Endothelial cell of umbilical vein (primary cell): ENCODE data around the gene SPPL3. TPM values are rescaled to one million over a fixed set of nuclear protein-coding genes. Genes with fewer than 3 reads are reported as not detected.
A peak's percentile ranks its signal among the peaks of the same experiment; 100 is the strongest.

Experiments used
- BruUV-seq: library from RNA; stranded (reverse); fragments of 400-500 nt; replicated peaks from 2 replicates; lab custom pipeline; 2021; lab: Mats Ljungman, UMichigan
- CTCF ChIA-PET: fragments of 300-600, 350-600 bp; sonication (Branson Sonifier 250); formaldehyde crosslinking; loops from one replicate; lab custom pipeline; 2021; ENCODE audit warnings: antibody characterized with exemption, inconsistent platforms; lab: Charles Lee
- POLR2A ChIA-PET: fragments of 300-600, 350-600 bp; sonication (Branson Sonifier 250); formaldehyde crosslinking; loops from one replicate; lab custom pipeline; 2021; ENCODE audit warnings: antibody characterized with exemption, inconsistent platforms; lab: Charles Lee
- DNase-seq: peaks from one replicate; pipeline ENCODE4 v3.0.0-alpha.2; 2011; ENCODE audit warnings: low read depth, low spot score
- FAIRE-seq: peaks from 2 replicates; lab custom pipeline; 2011; peaks lifted over from hg19 to GRCh38; lab: Jason Lieb, UNC
- H2AFZ ChIP-seq: 2 replicates; pipeline ENCODE4 v1.6.0; 2012; ENCODE audit warnings: low read depth, low read length, control low read depth, inconsistent platforms
- H3K27ac ChIP-seq: 2 replicates; pipeline ENCODE4 v1.5.1; 2011; ENCODE audit warnings: low read depth, mild to moderate bottlenecking, control low read depth, low read length, moderate library complexity; ENCODE audit not compliant: insufficient read depth
- H3K27me3 ChIP-seq, 2 experiments: 2 replicates each; pipeline versions ENCODE4 v1.6.0 to v1.6.1; 2011; ENCODE audit warnings: low read length in 2 of 2, mixed read lengths in 1 of 2; ENCODE audit not compliant: control insufficient read depth in 2 of 2, insufficient read depth in 2 of 2
- H3K36me3 ChIP-seq, 2 experiments: 2 replicates in 1 of 2; 3 replicates in 1 of 2; pipeline ENCODE4 v1.5.1; 2011; ENCODE audit warnings: low read length in 2 of 2, mild to moderate bottlenecking in 1 of 2, moderate library complexity in 1 of 2; ENCODE audit not compliant: control insufficient read depth in 2 of 2, insufficient read depth in 2 of 2; ENCODE audit errors: extremely low read depth in 1 of 2
- H3K4me1 ChIP-seq: 3 replicates; pipeline ENCODE4 v1.5.1; 2011; ENCODE audit warnings: mild to moderate bottlenecking, low read length; ENCODE audit not compliant: control insufficient read depth, insufficient read depth; ENCODE audit errors: extremely low read depth
- H3K4me2 ChIP-seq: 2 replicates; pipeline ENCODE4 v1.6.1; 2011; ENCODE audit warnings: low read length, control low read depth, mixed read lengths; ENCODE audit not compliant: insufficient read depth
- H3K4me3 ChIP-seq, 3 experiments: fragments of 200-600 bp in 1 of 3; sonication (generic), shearing (Covaris generic) in 1 of 3; replicated peaks in 1 of 3; 2 replicates each; pipeline ENCODE4 v1.5.1; 2011 to 2016; ENCODE audit warnings: control low read depth in 3 of 3, low read length in 3 of 3, mild to moderate bottlenecking in 2 of 3, inconsistent platforms in 1 of 3, low read depth in 1 of 3, moderate library complexity in 1 of 3; ENCODE audit not compliant: insufficient read depth in 1 of 3
- H3K79me2 ChIP-seq: 2 replicates; pipeline ENCODE4 v1.6.0; 2012; ENCODE audit warnings: low read length, inconsistent platforms; ENCODE audit not compliant: control insufficient read depth, insufficient read depth
- H3K9ac ChIP-seq: replicated peaks from 2 replicates; pipeline ENCODE3; 2011; ENCODE audit warnings: low read length, control low read depth; ENCODE audit not compliant: insufficient read depth; ENCODE audit errors: extremely low read depth
- H3K9me1 ChIP-seq: replicated peaks from 3 replicates; pipeline ENCODE4 v1.6.0; 2011; ENCODE audit warnings: mild to moderate bottlenecking, low read length; ENCODE audit not compliant: control insufficient read depth, insufficient read depth; ENCODE audit errors: extremely low read depth
- H3K9me3 ChIP-seq: replicated peaks from 2 replicates; pipeline ENCODE4 v1.5.1; 2012; ENCODE audit warnings: low read length, inconsistent platforms; ENCODE audit not compliant: control insufficient read depth, insufficient read depth
- H4K20me1 ChIP-seq: replicated peaks from 2 replicates; pipeline ENCODE3; 2011; ENCODE audit warnings: mild to moderate bottlenecking, low read length; ENCODE audit not compliant: control insufficient read depth, insufficient read depth; ENCODE audit errors: extremely low read depth
- FOS ChIP-seq: IDR thresholded peaks from 2 replicates; pipeline ENCODE4 v1.6.1; 2011; ENCODE audit warnings: mild to moderate bottlenecking, low read length, moderate library complexity, borderline replicate concordance; ENCODE audit not compliant: insufficient read depth
- JUN ChIP-seq: IDR thresholded peaks from 2 replicates; pipeline ENCODE4 v1.6.1; 2011; ENCODE audit warnings: borderline replicate concordance, low read depth; ENCODE audit not compliant: insufficient read length, insufficient read depth
- MAX ChIP-seq: IDR thresholded peaks from 2 replicates; pipeline ENCODE4 v1.6.1; 2011; ENCODE audit not compliant: insufficient read depth, insufficient read length
- POLR2A ChIP-seq: IDR thresholded peaks from 2 replicates; pipeline ENCODE4 v1.6.1; 2012; ENCODE audit warnings: low read depth, mild to moderate bottlenecking, control low read depth, low read length
- POLR2AphosphoS5 ChIP-seq: IDR thresholded peaks from 2 replicates; pipeline ENCODE4 v1.6.1; 2012; ENCODE audit warnings: low read depth, mild to moderate bottlenecking, control low read depth, low read length, moderate library complexity; ENCODE audit not compliant: insufficient read depth
- dilution Hi-C: fragments of 300-500 bp; cut with MboI; formaldehyde crosslinking; loops from one replicate; pipeline ENCODE4 v1.15.0; 2019; ENCODE audit warnings: low sequenced_read_pairs; ENCODE audit not compliant: extremely low pct_ligation_motif_present
- intact Hi-C: fragments of 100-400 bp; cut with micrococcal nuclease; formaldehyde crosslinking; loops from one replicate; pipeline ENCODE4 v1.10.0; 2022
- polyA plus RNA-seq, 4 experiments: library from polyadenylated mRNA; depleted of rRNA in 3 of 4; stranded (reverse) in 3 of 4; unstranded in 1 of 4; fragments of >200 nt; gene quantifications; 2 replicates each; pipeline versions ENCODE4 v1.2.1 to v1.2.3, GENCODE V29; 2011 to 2012; ENCODE audit warnings: missing spikeins in 1 of 4
- total RNA-seq: library from RNA; stranded (reverse); gene quantifications from 2 replicates; pipeline ENCODE4 v1.2.3, GENCODE V29; 2021

The SPPL3 gene
- total and polyA plus RNA-seq, 2 donors (not counting 3 experiments of a cell fraction or from before 2014, with no cell fraction given), result 30.6 to 53.0 TPM

- Histone ChIP-seq H3K9ac (no peak overlapping the region), H2AFZ (no peak overlapping the region), H4K20me1 (no peaks in the 10 kb centered on the region), H3K9me3 (no peaks in the 10 kb centered on the region), H3K36me3 (peaks cover 0 to 2% of the 10 kb centered on the region in 2 experiments), H3K27ac (no peak overlapping the region), H3K4me2 (no peak overlapping the region), H3K79me2 (no peaks in the 10 kb centered on the region), H3K4me1 (peaks cover 10% of the 10 kb centered on the region), H3K27me3 (no peaks in the 10 kb centered on the region), H3K4me3 (no peak overlapping the region), H3K9me1 (no peaks in the 10 kb centered on the region)
- intact Hi-C loops, result no loop called here
- dilution Hi-C loops, result no loop called here
- TF ChIP-seq FOS (no peak), MAX (no peak)
- FAIRE-seq, result no peak
- ChIA-PET POLR2A (no interaction called here), CTCF (interaction anchor here (0.8 to 1.1 kb wide), 3 partner anchors 10 to 64 kb away, joined by 3 read pairs; no protein-coding TSS in a partner anchor)
- no TSS peak for BruUV-seq
- DNase-seq, result no peak
Observed at GRCh38 chr12:120775862-120776552, 128.2 kb downstream of the SPPL3 start.

DNA sequence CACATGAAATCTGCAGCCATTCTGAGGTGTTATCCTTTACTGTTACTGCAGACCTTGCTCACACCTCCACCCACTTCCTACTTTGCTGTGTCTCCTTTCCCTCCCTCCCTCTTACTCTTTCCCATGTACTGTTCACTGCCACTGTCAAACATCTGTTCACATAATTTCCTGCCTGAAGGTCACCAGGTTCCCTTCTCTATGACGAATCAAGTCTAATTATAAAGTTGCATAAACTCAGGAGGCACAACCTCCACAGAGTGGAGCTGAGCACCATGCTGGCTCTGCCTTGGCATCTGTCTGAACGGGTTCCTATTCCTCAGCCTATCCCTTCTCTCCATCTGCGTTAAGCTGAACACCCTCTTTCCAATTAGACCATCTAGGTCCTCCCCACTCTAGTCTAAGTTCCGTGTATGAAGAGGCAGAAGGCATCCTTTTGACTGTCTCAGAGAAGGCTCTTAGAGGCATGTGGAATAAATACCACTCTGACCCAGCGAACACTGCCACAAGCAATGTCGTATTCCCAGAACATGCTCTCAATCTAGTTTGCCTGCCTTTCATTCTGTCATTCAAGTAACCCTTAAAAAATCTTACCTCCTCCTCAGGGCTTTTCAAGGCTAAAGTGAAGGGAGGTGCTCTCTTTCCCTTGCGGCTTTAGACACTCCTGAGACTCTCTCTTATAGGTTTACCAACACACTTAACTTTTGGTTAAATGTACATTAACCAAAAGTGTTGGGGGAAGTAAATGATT, 129.8 kb downstream of the SPPL3 start:
- CTCF ChIA-PET, result interaction anchor here (1.4 kb wide), 1 partner anchor 12 kb away, joined by 3 read pairs; no protein-coding TSS in a partner anchor
- peak; percentile 12 for TF ChIP-seq JUN
- TF ChIP-seq POLR2A, result no peak
- TF ChIP-seq MAX, result no peak
- TF ChIP-seq POLR2AphosphoS5, result no peak
- H3K36me3 ChIP-seq, result peaks cover 0 to 4% of the 10 kb centered on the region in 2 experiments
- H2AFZ ChIP-seq, result no peak overlapping the region
- no peaks in the 10 kb centered on the region for H3K27me3 ChIP-seq
- no peak overlapping the region for H3K9ac ChIP-seq
- peak; percentile 36 for DNase-seq
- H3K79me2 ChIP-seq, result no peaks in the 10 kb centered on the region
- H4K20me1 ChIP-seq, result no peaks in the 10 kb centered on the region
- H3K9me3 ChIP-seq, result no peaks in the 10 kb centered on the region
- intact Hi-C loops, result loop anchor here (1.0 kb wide), 1 partner anchor 9 kb away; no protein-coding TSS in a partner anchor
- no peak overlapping the region for H3K4me3 ChIP-seq
- peak; percentile 43 for FAIRE-seq
- no peaks in the 10 kb centered on the region for H3K9me1 ChIP-seq
- peak overlapping the region; percentile 23 for H3K4me2 ChIP-seq
- BruUV-seq, result TSS peak; percentile 68
- dilution Hi-C loops, result no loop called here
- H3K27ac ChIP-seq, result no peak overlapping the region
- H3K4me1 ChIP-seq, result peaks cover 10% of the 10 kb centered on the region
- POLR2A ChIA-PET, result no interaction called here
